HL-60 (cell line): ENCODE data around the gene SERPINF2.

Source experiments
- POLR2AphosphoS5 ChIP-seq: IDR thresholded peaks from 2 replicates; pipeline ENCODE4 v1.6.1; 2012; ENCODE audit warnings: low read depth
- SPI1 ChIP-seq: IDR thresholded peaks from 2 replicates; pipeline ENCODE4 v1.6.1; 2012; ENCODE audit warnings: low read depth, mild to moderate bottlenecking, borderline replicate concordance
- TF ChIP-seq, protein P1 (sequence below): IDR thresholded peaks from one replicate; pipeline ENCODE4 v1.5.1; 2011; ENCODE audit warnings: low read length, control low read depth, inconsistent platforms; ENCODE audit not compliant: insufficient read depth
- TF ChIP-seq, protein P2 (sequence below): IDR thresholded peaks from 2 replicates; pipeline ENCODE4 v1.6.1; 2012; ENCODE audit warnings: low read depth; ENCODE audit not compliant: insufficient replicate concordance

DNA sequence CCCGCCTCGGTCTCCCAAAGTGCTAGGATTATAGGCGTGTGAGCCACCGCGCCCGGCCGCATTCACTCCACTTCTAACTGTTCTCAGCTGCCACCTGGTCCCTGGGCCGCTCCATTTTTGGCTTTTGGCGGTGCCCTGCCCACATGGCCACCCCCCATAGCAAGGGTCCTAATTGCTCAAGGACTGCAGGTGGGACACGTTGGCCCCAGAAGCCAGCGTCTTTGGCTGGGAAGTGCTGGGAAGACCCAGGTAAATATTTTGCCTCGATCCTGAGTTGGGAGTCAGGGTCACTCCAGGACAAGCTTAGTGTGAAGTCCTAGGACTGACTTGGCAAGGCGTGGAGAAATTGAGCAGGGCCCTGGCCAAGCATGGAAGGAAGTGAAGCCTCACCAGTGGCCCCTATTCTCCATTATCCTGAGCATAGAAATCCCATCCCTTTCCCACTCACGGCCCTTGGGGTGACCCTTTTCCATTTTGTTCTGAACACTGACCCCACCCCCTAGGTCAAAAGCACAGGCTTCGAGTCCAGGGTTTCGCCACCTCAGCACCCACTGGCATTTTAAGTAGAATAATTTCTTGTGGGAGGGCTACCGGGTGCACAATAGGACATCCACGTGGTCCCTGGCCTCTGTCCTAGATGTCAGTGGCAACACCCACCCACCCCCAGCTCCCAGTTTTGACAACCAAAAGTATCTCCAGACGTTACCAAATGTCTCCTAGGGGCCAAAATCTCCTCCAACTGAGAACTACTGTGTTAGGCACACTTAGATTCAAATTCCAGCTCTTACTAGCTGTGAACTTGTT lies 24.1 kb upstream of the SERPINF2 start:
- TF ChIP-seq, protein P1, sequence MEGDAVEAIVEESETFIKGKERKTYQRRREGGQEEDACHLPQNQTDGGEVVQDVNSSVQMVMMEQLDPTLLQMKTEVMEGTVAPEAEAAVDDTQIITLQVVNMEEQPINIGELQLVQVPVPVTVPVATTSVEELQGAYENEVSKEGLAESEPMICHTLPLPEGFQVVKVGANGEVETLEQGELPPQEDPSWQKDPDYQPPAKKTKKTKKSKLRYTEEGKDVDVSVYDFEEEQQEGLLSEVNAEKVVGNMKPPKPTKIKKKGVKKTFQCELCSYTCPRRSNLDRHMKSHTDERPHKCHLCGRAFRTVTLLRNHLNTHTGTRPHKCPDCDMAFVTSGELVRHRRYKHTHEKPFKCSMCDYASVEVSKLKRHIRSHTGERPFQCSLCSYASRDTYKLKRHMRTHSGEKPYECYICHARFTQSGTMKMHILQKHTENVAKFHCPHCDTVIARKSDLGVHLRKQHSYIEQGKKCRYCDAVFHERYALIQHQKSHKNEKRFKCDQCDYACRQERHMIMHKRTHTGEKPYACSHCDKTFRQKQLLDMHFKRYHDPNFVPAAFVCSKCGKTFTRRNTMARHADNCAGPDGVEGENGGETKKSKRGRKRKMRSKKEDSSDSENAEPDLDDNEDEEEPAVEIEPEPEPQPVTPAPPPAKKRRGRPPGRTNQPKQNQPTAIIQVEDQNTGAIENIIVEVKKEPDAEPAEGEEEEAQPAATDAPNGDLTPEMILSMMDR = no peak
- TF ChIP-seq, protein P2, sequence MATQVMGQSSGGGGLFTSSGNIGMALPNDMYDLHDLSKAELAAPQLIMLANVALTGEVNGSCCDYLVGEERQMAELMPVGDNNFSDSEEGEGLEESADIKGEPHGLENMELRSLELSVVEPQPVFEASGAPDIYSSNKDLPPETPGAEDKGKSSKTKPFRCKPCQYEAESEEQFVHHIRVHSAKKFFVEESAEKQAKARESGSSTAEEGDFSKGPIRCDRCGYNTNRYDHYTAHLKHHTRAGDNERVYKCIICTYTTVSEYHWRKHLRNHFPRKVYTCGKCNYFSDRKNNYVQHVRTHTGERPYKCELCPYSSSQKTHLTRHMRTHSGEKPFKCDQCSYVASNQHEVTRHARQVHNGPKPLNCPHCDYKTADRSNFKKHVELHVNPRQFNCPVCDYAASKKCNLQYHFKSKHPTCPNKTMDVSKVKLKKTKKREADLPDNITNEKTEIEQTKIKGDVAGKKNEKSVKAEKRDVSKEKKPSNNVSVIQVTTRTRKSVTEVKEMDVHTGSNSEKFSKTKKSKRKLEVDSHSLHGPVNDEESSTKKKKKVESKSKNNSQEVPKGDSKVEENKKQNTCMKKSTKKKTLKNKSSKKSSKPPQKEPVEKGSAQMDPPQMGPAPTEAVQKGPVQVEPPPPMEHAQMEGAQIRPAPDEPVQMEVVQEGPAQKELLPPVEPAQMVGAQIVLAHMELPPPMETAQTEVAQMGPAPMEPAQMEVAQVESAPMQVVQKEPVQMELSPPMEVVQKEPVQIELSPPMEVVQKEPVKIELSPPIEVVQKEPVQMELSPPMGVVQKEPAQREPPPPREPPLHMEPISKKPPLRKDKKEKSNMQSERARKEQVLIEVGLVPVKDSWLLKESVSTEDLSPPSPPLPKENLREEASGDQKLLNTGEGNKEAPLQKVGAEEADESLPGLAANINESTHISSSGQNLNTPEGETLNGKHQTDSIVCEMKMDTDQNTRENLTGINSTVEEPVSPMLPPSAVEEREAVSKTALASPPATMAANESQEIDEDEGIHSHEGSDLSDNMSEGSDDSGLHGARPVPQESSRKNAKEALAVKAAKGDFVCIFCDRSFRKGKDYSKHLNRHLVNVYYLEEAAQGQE = no peak
- no peak for TF ChIP-seq SPI1
- no peak for TF ChIP-seq POLR2AphosphoS5
